A673 (cell line): ENCODE data around the gene DDX54. TPM values are rescaled to one million over a fixed set of nuclear protein-coding genes. Genes with fewer than 3 reads are reported as not detected.

Source experiments
- BruUV-seq: library from RNA; stranded (reverse); fragments of 400-500 nt; replicated peaks from 2 replicates; lab custom pipeline; 2021; lab: Mats Ljungman, UMichigan
- CTCF ChIA-PET: fragments of 300-600 bp; sonication (Branson Sonifier 250); formaldehyde crosslinking; loops from one replicate; lab custom pipeline; 2022; ENCODE audit warnings: antibody characterized with exemption; lab: Charles Lee
- POLR2A ChIA-PET: fragments of 300-600 bp; sonication (Branson Sonifier 250); formaldehyde crosslinking; loops from one replicate; lab custom pipeline; 2022; ENCODE audit warnings: antibody characterized with exemption; ENCODE audit not compliant: low non-redundant PET; lab: Charles Lee
- DNase-seq: peaks from one replicate; pipeline ENCODE4 v3.0.0-alpha.2; 2015; ENCODE audit warnings: low spot score
- H3K27ac ChIP-seq: fragments of 200-600 bp; sonication (generic); 2 replicates; pipeline ENCODE4 v1.5.1; 2016; ENCODE audit warnings: mixed run types, low read depth, mild to moderate bottlenecking, mixed read lengths, antibody characterized with exemption, low read length; ENCODE audit not compliant: poor library complexity, severe bottlenecking
- H3K27me3 ChIP-seq: fragments of 200-600 bp; sonication (generic); replicated peaks from 2 replicates; pipeline ENCODE4 v1.6.1; 2017; ENCODE audit warnings: mixed run types, low read depth, mild to moderate bottlenecking, mixed read lengths, antibody characterized with exemption, low read length; ENCODE audit not compliant: insufficient read depth, poor library complexity
- H3K36me3 ChIP-seq: fragments of 200-600 bp; sonication (generic); 2 replicates; pipeline ENCODE4 v1.6.1; 2016; ENCODE audit warnings: mixed run types, mild to moderate bottlenecking, mixed read lengths, antibody characterized with exemption, low read length; ENCODE audit not compliant: insufficient read depth, poor library complexity, severe bottlenecking
- H3K4me1 ChIP-seq: fragments of 200-600 bp; sonication (generic); 2 replicates; pipeline ENCODE4 v1.6.1; 2017; ENCODE audit warnings: mixed run types, mild to moderate bottlenecking, mixed read lengths, antibody characterized with exemption, low read length; ENCODE audit not compliant: insufficient read depth, poor library complexity, severe bottlenecking
- H3K4me3 ChIP-seq: fragments of 200-600 bp; sonication (generic); 2 replicates; pipeline ENCODE4 v1.5.1; 2016; ENCODE audit warnings: low read depth, mixed run types, mild to moderate bottlenecking, mixed read lengths, low read length; ENCODE audit not compliant: poor library complexity, severe bottlenecking
- H3K9me3 ChIP-seq: fragments of 200-600 bp; sonication (generic); 2 replicates; pipeline ENCODE4 v1.6.1; 2016; ENCODE audit warnings: mixed run types, low read depth, mild to moderate bottlenecking, mixed read lengths, antibody characterized with exemption, low read length; ENCODE audit not compliant: poor library complexity, severe bottlenecking
- CTCF ChIP-seq: fragments of 300-800, 200-600 bp; sonication (generic); conservative IDR thresholded peaks from 2 replicates; pipeline ENCODE4 v1.5.1; 2017; ENCODE audit warnings: low read depth, mild to moderate bottlenecking, antibody characterized with exemption, low read length, moderate library complexity, mixed read lengths
- EZH2 ChIP-seq: fragments of 200-600 bp; sonication (generic); IDR thresholded peaks from 2 replicates; pipeline ENCODE4 v1.6.1; 2017; ENCODE audit warnings: borderline replicate concordance, low read depth, mild to moderate bottlenecking, mixed read lengths, antibody characterized with exemption, low read length; ENCODE audit not compliant: poor library complexity, severe bottlenecking
- intact Hi-C: fragments of 100-400 bp; cut with micrococcal nuclease; formaldehyde crosslinking; loops from one replicate; pipeline ENCODE4 v1.10.0; 2022; ENCODE audit not compliant: unreplicated experiment
- total RNA-seq: library from RNA; stranded (reverse); gene quantifications from 2 replicates; pipeline ENCODE4 v1.2.3, GENCODE V29; 2021

Gene DDX54
- total RNA-seq, 1 experiment from 2014 or later, result 116 TPM

DNA sequence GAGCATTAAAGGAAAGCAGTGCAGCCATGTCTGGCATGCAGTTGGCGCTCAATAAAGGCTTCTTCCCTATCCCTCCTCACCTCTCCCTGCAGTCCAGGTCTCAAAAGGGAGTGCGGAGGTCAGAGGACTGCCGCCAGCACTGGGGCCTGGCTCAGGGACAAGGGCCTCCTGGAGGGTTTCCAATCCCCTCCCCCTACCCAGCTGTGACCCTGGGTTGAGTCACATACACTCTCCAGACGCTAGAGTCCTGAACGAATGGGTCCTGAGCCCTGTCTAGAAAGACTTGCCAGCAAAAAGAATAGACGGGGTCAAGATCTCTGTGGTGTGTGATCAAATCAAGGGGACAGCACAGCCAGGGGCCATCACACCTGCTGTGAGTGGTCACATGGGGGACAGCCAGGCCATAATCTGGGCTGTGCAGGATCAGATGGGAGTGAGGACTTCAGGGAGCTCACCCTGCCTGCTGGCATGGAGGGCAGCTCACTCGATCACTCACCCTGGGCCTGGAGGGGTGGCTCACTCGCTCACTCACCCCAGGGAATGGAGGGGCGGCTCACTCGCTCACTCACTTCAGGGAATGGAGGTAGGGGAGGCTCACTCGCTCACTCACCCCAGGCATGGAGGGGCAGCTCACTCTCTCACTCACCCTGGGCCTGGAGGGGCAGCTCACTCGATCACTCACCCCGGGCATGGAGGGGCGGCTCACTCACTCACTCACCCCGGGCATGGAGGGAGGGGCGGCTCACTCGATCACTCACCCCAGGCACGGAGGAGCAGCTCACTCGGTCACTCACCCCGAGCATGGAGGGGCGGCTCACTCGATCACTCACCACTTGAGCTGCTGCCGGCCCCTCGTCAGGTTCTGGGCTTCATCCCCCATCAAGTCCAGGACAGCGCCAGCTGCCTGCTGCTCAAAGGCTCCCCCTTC lies 22.9 kb downstream of the DDX54 start:
- Histone ChIP-seq H3K4me3 (no peak overlapping the region), H3K4me1 (peaks cover 7% of the 10 kb centered on the region), H3K9me3 (no peaks in the 10 kb centered on the region), H3K27ac (no peak overlapping the region), H3K36me3 (peaks cover 29% of the 10 kb centered on the region), H3K27me3 (no peaks in the 10 kb centered on the region)
- TF ChIP-seq CTCF (no peak), EZH2 (no peak)
- BruUV-seq, result no TSS peak
- CTCF ChIA-PET, result interaction anchor here (0.8 to 1.3 kb wide), 2 partner anchors 12 to 169 kb away, joined by 3 to 6 read pairs; no protein-coding TSS in a partner anchor
- DNase-seq, result no peak
- intact Hi-C loops, result no loop called here
- POLR2A ChIA-PET, result interaction anchor here (0.6 kb wide), 1 partner anchor 303 kb away, joined by 3 read pairs; no protein-coding TSS in a partner anchor

- peaks cover 7% of the 10 kb centered on the region for H3K4me1 ChIP-seq
- H3K9me3 ChIP-seq, result no peaks in the 10 kb centered on the region
- ChIA-PET POLR2A (interaction anchor here (0.6 kb wide), 1 partner anchor 304 kb away, joined by 3 read pairs; no protein-coding TSS in a partner anchor), CTCF (interaction anchor here (0.6 to 1.3 kb wide), 5 partner anchors 12 to 255 kb away, joined by 3 to 6 read pairs (median 3); no protein-coding TSS in a partner anchor)
- no peak overlapping the region for H3K27ac ChIP-seq
- peak; percentile 97 for DNase-seq
- peaks cover 29% of the 10 kb centered on the region for H3K36me3 ChIP-seq
- no TSS peak for BruUV-seq
- intact Hi-C loops, result no loop called here
- H3K27me3 ChIP-seq, result no peaks in the 10 kb centered on the region
- no peak overlapping the region for H3K4me3 ChIP-seq
- TF ChIP-seq EZH2 (no peak), CTCF (no peak)
Observed at GRCh38 chr12:113161415-113162016, 23.8 kb downstream of the DDX54 start.

DNA sequence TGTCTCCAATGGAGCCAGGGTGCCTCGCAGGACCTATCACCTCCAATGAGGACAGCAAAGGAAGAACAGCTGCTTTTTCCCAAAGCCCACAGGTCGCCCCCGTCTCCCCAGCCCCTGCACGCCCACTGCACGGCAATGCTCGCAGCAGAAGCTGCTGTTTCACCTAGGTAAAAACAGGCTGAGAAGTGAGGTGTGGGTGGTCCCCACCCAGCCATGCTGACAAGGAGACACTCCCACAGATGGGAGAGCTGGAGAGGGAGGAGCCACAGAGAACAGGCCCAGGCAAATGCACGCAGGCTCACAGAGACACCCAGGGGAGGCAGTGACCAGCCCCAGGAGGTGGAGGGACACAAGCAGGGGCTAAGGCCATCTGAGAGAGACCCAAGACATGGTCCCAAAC lies 25.3 kb downstream of the DDX54 start:
- Histone ChIP-seq H3K9me3 (no peaks in the 10 kb centered on the region), H3K27ac (no peak overlapping the region), H3K36me3 (peaks cover 29% of the 10 kb centered on the region), H3K4me1 (peaks cover 7% of the 10 kb centered on the region), H3K27me3 (no peaks in the 10 kb centered on the region), H3K4me3 (no peak overlapping the region)
- no TSS peak for BruUV-seq
- intact Hi-C loops, result loop anchor here (10.0 kb wide), 1 partner anchor 165 kb away; no protein-coding TSS in a partner anchor
- ChIA-PET CTCF (no interaction called here), POLR2A (no interaction called here)
- TF ChIP-seq EZH2 (no peak), CTCF (no peak)
- no peak for DNase-seq
